GM23338 (cell line): ENCODE data around the gene PAK4. TPM values are rescaled to one million over a fixed set of nuclear protein-coding genes. Genes with fewer than 3 reads are reported as not detected.

Source experiments
- ATAC-seq: fragments of 200-7000 bp; cut with Tn5 transposase; 3 replicates; pipeline ENCODE4 v1.9.1; 2020
- DNase-seq: peaks from one replicate; pipeline ENCODE4 v3.0.0-alpha.2; 2015; ENCODE audit warnings: low spot score
- H2AFZ ChIP-seq: fragments of 200-600 bp; sonication (generic); 2 replicates; pipeline ENCODE4 v1.8.0; 2016; ENCODE audit warnings: antibody characterized with exemption, mild to moderate bottlenecking, moderate library complexity
- H3F3A ChIP-seq: fragments of 200-600 bp; sonication (generic); replicated peaks from 2 replicates; pipeline ENCODE4 v1.8.0; 2017; ENCODE audit warnings: antibody characterized with exemption, mixed run types, low read depth
- H3K27ac ChIP-seq: fragments of 200-600 bp; sonication (generic); 2 replicates; pipeline ENCODE4 v1.6.1; 2016; ENCODE audit warnings: low read depth
- H3K27me3 ChIP-seq: fragments of 200-600 bp; sonication (generic); 2 replicates; pipeline ENCODE4 v1.8.0; 2016; ENCODE audit warnings: mild to moderate bottlenecking, mixed run types, moderate library complexity; ENCODE audit not compliant: insufficient read depth
- H3K36me3 ChIP-seq: fragments of 200-600 bp; sonication (generic); 2 replicates; pipeline ENCODE4 v1.8.0; 2016; ENCODE audit warnings: mild to moderate bottlenecking; ENCODE audit not compliant: insufficient read depth
- H3K4me1 ChIP-seq: fragments of 200-600 bp; sonication (generic); 2 replicates; pipeline ENCODE4 v1.8.0; 2016; ENCODE audit warnings: mild to moderate bottlenecking, moderate library complexity; ENCODE audit not compliant: insufficient read depth
- H3K4me2 ChIP-seq: fragments of 200-600 bp; sonication (generic); 2 replicates; pipeline ENCODE4 v1.7.1; 2017; ENCODE audit warnings: mixed run types
- H3K4me3 ChIP-seq: fragments of 200-600 bp; sonication (generic); 2 replicates; pipeline ENCODE4 v1.6.1; 2016; ENCODE audit warnings: mixed run types
- H3K79me2 ChIP-seq: fragments of 200-600 bp; sonication (generic); replicated peaks from 2 replicates; pipeline ENCODE4 v1.8.0; 2017; ENCODE audit warnings: mild to moderate bottlenecking; ENCODE audit not compliant: insufficient read depth
- H3K9me2 ChIP-seq: fragments of 200-600 bp; sonication (generic); 2 replicates; pipeline ENCODE4 v1.8.0; 2017; ENCODE audit not compliant: insufficient read depth
- H4K20me1 ChIP-seq: fragments of 200-600 bp; sonication (generic); replicated peaks from 2 replicates; pipeline ENCODE4 v1.8.0; 2017; ENCODE audit warnings: mild to moderate bottlenecking; ENCODE audit not compliant: insufficient read depth
- H3K27ac Mint-ChIP-seq: 2 replicates; pipeline ENCODE4 v1.8.0; 2020; ENCODE audit warnings: inconsistent platforms, mild to moderate bottlenecking, moderate library complexity, mixed read lengths
- H3K27me3 Mint-ChIP-seq: 3 replicates; pipeline ENCODE4 v1.8.0; 2022; ENCODE audit warnings: low read depth, mild to moderate bottlenecking, moderate library complexity, mixed read lengths, inconsistent platforms; ENCODE audit not compliant: insufficient read depth, poor library complexity
- H3K36me3 Mint-ChIP-seq: 3 replicates; pipeline ENCODE4 v1.8.0; 2021; ENCODE audit warnings: low read depth, mild to moderate bottlenecking, inconsistent platforms, moderate library complexity, mixed read lengths
- H3K4me1 Mint-ChIP-seq: 3 replicates; pipeline ENCODE4 v1.8.0; 2020; ENCODE audit warnings: mild to moderate bottlenecking, inconsistent platforms, mixed read lengths
- H3K4me3 Mint-ChIP-seq: 3 replicates; pipeline ENCODE4 v1.8.0; 2021; ENCODE audit warnings: moderate library complexity, mild to moderate bottlenecking, inconsistent platforms, mixed read lengths
- H3K9me3 Mint-ChIP-seq: 3 replicates; pipeline ENCODE4 v1.8.0; 2020; ENCODE audit warnings: moderate library complexity, mild to moderate bottlenecking, inconsistent platforms, mixed read lengths
- CREB1 ChIP-seq: fragments of 250-450 bp; sonication (Bioruptor Pico); IDR thresholded peaks from 2 replicates; pipeline ENCODE4 v1.5.0; 2020; ENCODE audit warnings: low read depth, mild to moderate bottlenecking, moderate library complexity
- EZH2phosphoT487 ChIP-seq: fragments of 200-600 bp; sonication (generic); IDR thresholded peaks from one replicate; pipeline ENCODE4 v1.8.1; 2018; ENCODE audit warnings: antibody characterized with exemption; ENCODE audit not compliant: unreplicated experiment
- NANOG ChIP-seq: IDR thresholded peaks from 2 replicates; pipeline ENCODE4 v1.6.1; 2016; ENCODE audit warnings: antibody characterized with exemption, borderline replicate concordance
- POLR2AphosphoS5 ChIP-seq: IDR thresholded peaks from 2 replicates; pipeline ENCODE4 v1.6.1; 2016; ENCODE audit warnings: antibody characterized with exemption, low read depth
- REST ChIP-seq: IDR thresholded peaks from one replicate; pipeline ENCODE4 v1.6.1; 2018; ENCODE audit warnings: antibody characterized with exemption; ENCODE audit not compliant: unreplicated experiment
- STAT1 ChIP-seq: IDR thresholded peaks from one replicate; pipeline ENCODE4 v1.6.1; 2016; ENCODE audit warnings: antibody characterized with exemption; ENCODE audit not compliant: unreplicated experiment
- ZNF114 ChIP-seq: fragments of 250-450 bp; sonication (Bioruptor Pico); IDR thresholded peaks from 2 replicates; pipeline ENCODE4 v1.5.0; 2020; ENCODE audit warnings: mild to moderate bottlenecking, moderate library complexity
- ZNF462 ChIP-seq: fragments of 250-450 bp; sonication (Bioruptor Pico); IDR thresholded peaks from 2 replicates; pipeline ENCODE4 v1.5.0; 2020; ENCODE audit warnings: mild to moderate bottlenecking, moderate library complexity
- polyA plus RNA-seq: library from polyadenylated mRNA; unstranded; fragments of >200 nt; fragmentation: Nextera tagmentation; extraction: Ambion mirVana; gene quantifications from 2 replicates; pipeline ENCODE4 v1.2.1, GENCODE V29; 2016
- total RNA-seq: library from RNA; depleted of rRNA; stranded (reverse); fragments of >200 nt; shearing (Covaris generic); gene quantifications from 2 replicates; pipeline ENCODE4 v1.2.3, GENCODE V29; 2014

Gene PAK4
- total and polyA plus RNA-seq, 2 experiments from 2014 or later = 28.7 to 35.4 TPM

- Histone ChIP-seq H4K20me1 (no peaks in the 10 kb centered on the region), H3K36me3 (no peaks in the 10 kb centered on the region), H3K4me2 (no peak overlapping the region), H3K27ac (no peak overlapping the region), H3K27me3 (peaks cover 44% of the 10 kb centered on the region), H3K9me2 (no peaks in the 10 kb centered on the region), H3K4me3 (no peak overlapping the region), H2AFZ (no peak overlapping the region), H3F3A (no peaks in the 10 kb centered on the region), H3K4me1 (peaks cover 6% of the 10 kb centered on the region), H3K79me2 (no peaks in the 10 kb centered on the region)
- no peak for DNase-seq
- Mint-ChIP-seq H3K4me3 (no peak overlapping the region), H3K9me3 (peaks cover 3% of the 10 kb centered on the region; the same call in 2 of the 3 replicates), H3K27ac (no peak overlapping the region), H3K36me3 (no peaks in the 10 kb centered on the region; the same call in 2 of the 3 replicates), H3K4me1 (peaks cover 17% of the 10 kb centered on the region), H3K27me3 (peaks cover 49% of the 10 kb centered on the region)
- no peak for ATAC-seq
- no peak for TF ChIP-seq STAT1
- no peak for TF ChIP-seq EZH2phosphoT487
- no peak for TF ChIP-seq CREB1 (CRISPR knock-in tag)
- no peak for TF ChIP-seq ZNF462 (CRISPR knock-in tag)
- no peak for TF ChIP-seq ZNF114 (CRISPR knock-in tag)
Measured at GRCh38 chr19:39199025-39199424, 73.4 kb downstream of the PAK4 start.

GRCh38 chr19:39200066-39200802, 74.6 kb downstream of the PAK4 start:
- H3K27ac Mint-ChIP-seq = no peak overlapping the region
- H3K27me3 ChIP-seq = peaks cover 57% of the 10 kb centered on the region
- H3K27ac ChIP-seq = no peak overlapping the region
- H3K36me3 Mint-ChIP-seq = no peaks in the 10 kb centered on the region; the same call in 2 of the 3 replicates
- DNase-seq = no peak
- no peaks in the 10 kb centered on the region for H3K9me2 ChIP-seq
- no peaks in the 10 kb centered on the region for H3K79me2 ChIP-seq
- no peak for ATAC-seq
- H3K4me2 ChIP-seq = no peak overlapping the region
- H3F3A ChIP-seq = no peaks in the 10 kb centered on the region
- H3K4me3 ChIP-seq = no peak overlapping the region
- no peak overlapping the region; the same call in 2 of the 3 replicates for H3K4me3 Mint-ChIP-seq
- H3K4me1 ChIP-seq = peaks cover 6% of the 10 kb centered on the region
- H3K9me3 Mint-ChIP-seq = peaks cover 3% of the 10 kb centered on the region; the same call in 2 of the 3 replicates
- no peak overlapping the region for H2AFZ ChIP-seq
- H4K20me1 ChIP-seq = no peaks in the 10 kb centered on the region
- H3K36me3 ChIP-seq = no peaks in the 10 kb centered on the region
- H3K4me1 Mint-ChIP-seq = peaks cover 16% of the 10 kb centered on the region
- peaks cover 49% of the 10 kb centered on the region for H3K27me3 Mint-ChIP-seq
- no peak for TF ChIP-seq NANOG
- no peak for TF ChIP-seq REST
- TF ChIP-seq EZH2phosphoT487 = no peak
- no peak for TF ChIP-seq POLR2AphosphoS5
